Measurements from ENCODE around the gene CYP8B1.

- TF ChIP-seq CTCF (optimal IDR thresholded peaks at IDR 0.05 in 1 of 3, IDR thresholded peaks at IDR 0.05 in 1 of 3, conservative IDR thresholded peaks at IDR 0.05 in 1 of 3; ENCODE audit: extremely low read depth in 1 of 3, insufficient read depth in 2 of 3, low read length in 3 of 3) (no peak), EZH2 (IDR thresholded peaks at IDR 0.05; ENCODE audit: low read length) (no peak)
Measured at GRCh38 chr3:42829083-42829627, 46.5 kb downstream of the CYP8B1 start.

Data from keratinocyte (primary cell).